HG02588 (cell line): ENCODE results near the gene WNT8A.
"Not testable (repeated sequence)": the region's sequence is repeated elsewhere in the genome, so short reads cannot be mapped to it uniquely, and the experiment has no call there.

ENCODE experiments used
- ATAC-seq: cut with Tn5 transposase; IDR thresholded peaks from one replicate; pipeline ENCODE4 v1.9.1; 2021; ENCODE audit warnings: mild to moderate bottlenecking, moderate library complexity; ENCODE audit not compliant: unreplicated experiment

Gene WNT8A

GRCh38 chr5:138083702-138084101 lies at the start of gene WNT8A:
Gene WNT8A (plus strand): TSS chr5:138084033. CDS start chr5:138084128, 95 bp downstream.
- no peak for ATAC-seq

DNA sequence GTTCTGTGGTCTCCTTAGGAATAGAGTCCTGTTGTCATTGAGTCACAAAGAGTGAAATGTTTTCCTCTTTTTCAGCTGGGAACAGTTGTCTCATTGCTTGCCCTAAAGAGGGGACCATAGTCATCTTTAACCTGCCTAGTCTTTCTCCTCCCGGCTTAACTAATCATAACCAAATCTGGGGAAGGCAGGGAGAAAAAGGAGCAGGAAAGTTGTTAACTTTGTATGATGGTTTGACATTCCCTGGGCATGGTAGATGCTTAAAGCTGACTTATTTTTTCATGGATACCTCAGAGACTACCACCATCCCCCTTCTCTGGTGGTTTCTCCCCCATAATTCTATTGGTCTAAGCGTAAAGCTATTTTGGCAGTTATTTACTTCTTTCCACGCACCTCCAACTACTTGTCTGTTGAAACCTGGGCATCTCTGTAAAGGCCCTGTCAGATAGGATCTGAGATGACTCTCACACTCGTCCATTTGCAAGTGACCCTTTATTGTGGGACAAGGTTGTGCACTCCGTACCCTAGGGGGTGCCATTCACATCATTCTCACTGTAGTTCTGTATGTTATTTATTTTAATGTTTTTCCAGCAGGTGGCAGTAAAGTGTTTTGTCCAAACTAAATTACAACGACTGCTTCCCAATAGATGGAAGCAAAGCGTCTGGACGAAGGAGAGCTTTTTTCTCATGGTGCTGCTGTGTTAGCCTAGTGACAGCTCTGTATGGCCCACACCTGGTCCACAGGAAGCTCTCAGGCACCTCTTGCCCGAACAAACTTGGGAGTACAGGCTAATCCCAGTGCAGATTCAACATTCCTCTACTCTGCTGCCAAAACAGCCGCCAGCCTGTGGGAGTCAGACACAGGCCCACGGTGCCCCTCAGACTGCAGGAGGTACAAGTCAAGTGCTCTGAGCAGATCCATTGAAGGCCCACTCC lies 48.0 kb upstream of the WNT8A start:
- no peak for ATAC-seq

- ATAC-seq, result no peak
These were observed 46.6 kb upstream of the WNT8A start for GRCh38 chr5:138037271-138037670.

- ATAC-seq, result peak; percentile 30
These were observed 45.8 kb upstream of the WNT8A start for GRCh38 chr5:138037907-138038633.

DNA sequence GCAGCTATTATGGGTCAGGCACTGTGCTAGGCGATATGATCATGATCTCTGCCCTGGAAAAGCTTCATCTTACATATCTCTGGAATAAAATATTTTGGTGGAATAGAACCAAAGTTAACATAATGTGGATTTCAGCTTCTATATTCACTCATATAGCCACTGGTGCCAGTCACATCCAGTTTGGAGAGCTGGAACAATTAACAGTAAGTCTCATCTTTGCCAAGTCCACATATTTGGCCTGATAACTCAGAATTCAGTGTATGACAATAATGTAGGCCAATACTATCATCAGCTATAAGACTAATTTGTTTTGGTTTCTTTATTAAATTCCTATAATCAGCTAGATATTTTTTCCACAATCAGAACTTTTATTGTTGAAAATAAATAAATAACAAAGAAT lies 45.0 kb upstream of the WNT8A start:
- ATAC-seq, result no peak

DNA sequence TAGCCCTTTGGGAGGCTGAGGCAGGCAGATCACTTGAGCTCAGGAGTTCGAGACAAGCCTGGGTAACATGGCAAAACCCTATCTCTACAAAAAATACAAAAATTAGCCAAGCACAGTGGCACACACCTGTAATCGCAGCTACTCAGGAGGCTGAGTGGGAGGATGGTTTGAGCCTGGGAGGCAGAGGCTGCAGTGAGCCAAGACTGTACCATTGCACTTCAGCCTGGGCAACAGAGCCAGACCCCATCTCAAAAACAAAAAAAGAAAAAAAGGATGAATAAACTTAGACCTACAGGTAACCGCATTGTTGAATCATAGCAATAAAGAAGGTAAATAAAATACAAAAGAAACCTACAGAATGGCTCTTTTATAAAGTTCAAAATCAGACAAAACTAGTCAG lies 38.5 kb upstream of the WNT8A start:
- not testable (repeated sequence) for ATAC-seq

DNA sequence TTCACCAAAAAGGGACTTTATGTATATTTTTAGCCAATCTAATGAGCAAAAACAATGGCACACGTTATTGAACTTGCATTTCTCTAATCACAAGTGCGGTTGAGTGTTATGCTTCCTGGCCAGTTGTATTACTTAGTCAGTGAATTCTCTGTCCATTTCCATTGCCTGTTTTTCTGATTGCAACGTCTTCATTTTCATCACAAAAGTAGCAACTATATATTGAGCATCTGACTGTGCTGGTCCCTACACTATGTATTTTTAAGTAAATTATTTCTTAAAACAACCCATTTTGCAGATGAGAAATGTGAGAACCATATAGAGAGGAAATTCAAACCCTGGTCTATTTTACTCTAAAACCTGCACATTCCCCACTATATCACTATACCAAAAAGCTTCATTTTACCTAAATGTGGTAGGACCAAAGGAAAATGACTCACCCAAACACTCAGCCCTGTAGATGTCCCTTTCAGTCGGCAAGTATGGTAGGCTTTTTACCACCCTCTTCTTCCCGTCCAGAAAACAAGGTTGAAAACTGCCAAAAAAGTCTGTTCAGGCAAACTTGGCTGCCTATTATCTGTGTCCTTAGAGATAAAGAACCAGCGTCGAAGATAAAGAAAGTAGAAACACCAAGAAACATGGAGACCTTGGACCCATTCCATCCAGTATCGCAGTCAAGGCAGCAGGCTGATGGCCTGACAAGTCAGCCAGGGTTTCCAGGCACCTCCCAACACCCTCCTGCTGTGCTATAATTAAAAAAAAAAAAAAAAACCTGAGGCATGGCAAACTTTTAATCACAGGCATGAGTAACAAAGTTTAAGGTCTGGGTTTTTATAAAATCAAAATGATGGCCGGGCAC lies 32.2 kb upstream of the WNT8A start:
- ATAC-seq, result no peak

DNA sequence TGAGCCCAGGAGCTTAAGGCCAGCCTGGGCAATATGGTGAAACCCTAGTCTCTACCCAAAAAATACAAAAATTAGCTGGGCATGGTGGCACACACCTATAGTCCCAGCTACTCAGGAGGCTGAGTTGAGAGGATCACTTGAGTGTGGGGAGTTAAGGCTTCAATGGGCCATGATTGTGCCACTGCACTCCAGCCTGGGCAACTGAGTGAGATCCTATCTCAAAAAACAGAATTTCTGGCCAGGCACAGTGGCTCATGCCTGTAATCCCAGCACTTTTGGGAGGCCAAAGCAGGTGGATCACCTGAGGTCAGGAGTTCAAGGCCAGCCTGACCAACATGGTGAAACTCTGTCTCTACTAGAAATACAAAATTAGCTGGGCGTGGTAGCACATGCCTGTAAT lies 31.1 kb upstream of the WNT8A start:
- not testable (repeated sequence) for ATAC-seq

DNA sequence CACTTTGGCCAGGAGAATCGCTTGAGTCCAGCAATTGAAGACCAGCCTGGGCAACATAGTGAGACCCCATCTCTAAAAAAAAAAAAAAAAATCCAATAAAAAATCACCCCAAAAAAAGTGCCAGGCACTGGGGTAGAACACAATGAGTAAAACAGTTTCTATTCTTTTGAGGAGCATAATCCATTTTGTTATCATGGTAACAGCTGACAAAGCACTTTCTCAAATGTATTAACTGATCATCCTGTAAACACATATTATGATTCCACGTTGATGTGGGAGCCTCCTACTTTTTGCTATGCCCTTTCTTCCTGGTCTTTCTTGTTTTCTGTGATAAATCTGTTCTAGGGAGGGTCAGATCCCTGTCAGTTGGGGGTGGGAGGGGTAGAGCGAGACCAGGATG lies 30.3 kb upstream of the WNT8A start:
- ATAC-seq, result no peak

DNA sequence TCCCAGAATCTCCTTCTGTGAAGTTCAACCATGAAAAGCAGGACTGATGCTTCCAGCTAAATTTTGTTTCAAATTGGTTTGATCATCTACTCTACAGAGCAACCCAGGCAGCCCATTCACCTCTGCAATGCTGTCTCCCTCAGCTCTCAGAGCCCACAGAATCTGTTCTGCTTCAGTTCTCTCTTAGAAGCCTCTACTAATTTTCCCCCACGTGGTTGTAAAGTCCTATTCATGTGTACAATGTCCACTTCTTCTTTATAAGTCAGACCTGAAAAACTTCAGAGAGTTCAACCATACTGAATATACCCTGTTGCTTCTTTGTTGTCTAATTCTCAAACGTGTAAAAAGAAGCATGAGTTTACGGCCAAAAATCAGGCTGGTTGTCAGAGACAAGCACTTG lies 29.6 kb upstream of the WNT8A start:
- no peak for ATAC-seq

GRCh38 chr5:138054847-138055558 lies 28.8 kb upstream of the WNT8A start:
- ATAC-seq, result no peak

GRCh38 chr5:138064526-138064925 lies 19.3 kb upstream of the WNT8A start:
- ATAC-seq, result no peak

- no peak for ATAC-seq
These were observed 18.7 kb upstream of the WNT8A start for GRCh38 chr5:138065102-138065501.

DNA sequence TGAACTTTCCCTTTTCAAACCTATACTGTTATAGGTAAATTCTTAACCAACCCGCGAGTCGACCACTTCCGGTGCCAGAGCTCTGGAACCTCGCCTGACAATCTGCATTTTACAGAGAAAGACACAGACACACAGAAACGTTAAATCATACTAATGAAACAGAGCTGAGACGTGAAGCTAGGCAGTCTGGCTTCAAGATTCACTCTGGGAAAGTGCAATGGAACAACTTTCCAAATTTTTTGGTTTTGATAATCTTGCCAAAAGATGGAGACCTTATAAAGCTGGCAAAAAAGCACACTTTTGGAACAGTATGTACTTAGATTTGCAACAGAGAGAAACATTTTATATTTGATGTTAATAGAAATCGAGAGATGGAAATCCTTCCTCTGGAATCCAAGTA lies 15.9 kb upstream of the WNT8A start:
- ATAC-seq, result no peak

GRCh38 chr5:138068742-138069600 lies 14.9 kb upstream of the WNT8A start:
- no peak for ATAC-seq

DNA sequence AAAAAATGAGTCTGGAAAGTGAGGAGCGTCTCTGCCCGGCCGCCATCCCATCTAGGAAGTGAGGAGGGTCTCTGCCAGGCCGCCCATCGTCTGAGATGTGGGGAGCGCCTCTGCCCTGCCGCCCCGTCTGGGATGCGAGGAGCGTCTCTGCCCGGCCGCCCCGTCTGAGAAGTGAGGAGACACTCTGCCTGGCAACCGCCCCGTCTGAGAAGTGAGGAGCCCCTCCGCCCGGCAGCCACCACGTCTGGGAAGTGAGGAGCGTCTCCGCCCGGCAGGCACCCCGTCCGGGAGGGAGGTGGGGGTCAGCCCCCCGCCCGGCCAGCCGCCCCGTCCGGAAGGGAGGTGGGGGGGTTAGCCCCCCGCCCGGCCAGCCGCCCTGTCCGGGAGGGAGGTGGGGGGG lies 13.8 kb upstream of the WNT8A start:
- ATAC-seq, result not testable (repeated sequence)

DNA sequence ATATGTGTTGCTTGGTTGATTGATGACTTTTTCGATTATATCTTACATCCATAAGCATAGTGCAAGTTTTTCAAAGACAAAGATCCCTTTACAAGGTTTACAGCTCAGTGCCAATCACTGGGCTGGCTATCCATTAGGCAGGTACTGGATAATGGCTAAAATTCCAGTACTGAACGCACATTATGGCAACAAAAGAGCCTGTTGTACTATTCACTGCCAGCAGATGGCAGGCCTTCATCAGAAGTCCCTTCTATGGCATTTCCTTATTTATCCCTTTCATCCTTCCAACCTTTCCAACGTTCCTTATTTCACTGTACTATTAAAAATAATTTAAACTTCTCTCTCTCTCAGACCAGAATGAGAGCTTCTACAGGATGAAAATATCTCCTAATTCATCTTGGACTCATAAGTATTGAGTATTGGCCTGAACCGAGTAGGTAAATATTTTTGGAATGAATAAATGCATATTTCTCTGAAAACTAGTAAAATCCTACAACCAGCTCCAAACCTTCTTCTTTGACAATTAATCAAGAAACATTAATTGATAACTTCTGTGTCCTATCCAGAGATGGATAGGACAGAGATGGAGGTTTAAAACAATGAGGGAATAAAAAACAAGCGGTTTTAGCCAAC lies 6.7 kb upstream of the WNT8A start:
- no peak for ATAC-seq

- no peak for ATAC-seq
These were observed 5.7 kb upstream of the WNT8A start for GRCh38 chr5:138078006-138078643.

DNA sequence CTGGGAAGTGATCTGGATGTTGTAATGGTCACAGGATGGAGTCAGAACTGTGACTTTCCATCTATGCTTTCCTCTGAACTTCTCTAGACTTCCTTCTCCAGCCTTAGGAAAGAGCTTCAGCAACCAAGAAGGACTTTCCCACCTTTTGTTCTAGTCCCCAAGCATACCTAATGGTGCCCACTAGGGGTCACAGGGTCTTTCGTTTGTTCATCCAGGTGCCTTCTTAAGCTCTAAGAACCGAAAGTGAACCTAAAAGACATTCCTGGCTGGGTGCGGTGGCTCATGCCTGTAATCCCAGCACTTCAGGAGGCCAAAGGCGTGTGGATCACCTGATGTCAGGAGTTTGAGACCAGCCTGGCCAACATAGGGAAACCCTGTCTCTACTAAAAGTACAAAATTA lies 1.8 kb upstream of the WNT8A start:
- no peak for ATAC-seq
